ENCODE measurements around the gene PPP4R2. TPM values are rescaled to one million over a fixed set of nuclear protein-coding genes. Genes with fewer than 3 reads are reported as not detected.

Gene PPP4R2
- total and polyA plus RNA-seq, 2 of the 8 experiments (the other 6 are each of a cell fraction or from before 2014, with no cell fraction given): 11.5 to 89.9 TPM

GRCh38 chr3:73107676-73108187 lies 111.1 kb downstream of the PPP4R2 start (continued):
- no peak for TF ChIP-seq USF2 (IDR thresholded peaks at IDR 0.05; ENCODE audit: low read length)
- no peak for TF ChIP-seq RAD21 (IDR thresholded peaks at IDR 0.05 in 1 of 2, conservative IDR thresholded peaks at IDR 0.05 in 1 of 2; ENCODE audit: low read depth in 2 of 2, low read length in 2 of 2)

Data from H1 (cell line).